ENCODE results near the gene SRF.

The SRF gene

GRCh38 chr6:43219119-43219518, 48.0 kb downstream of the SRF start:
- no peak for DNase-seq

GRCh38 chr6:43219814-43220213, 48.7 kb downstream of the SRF start:
- no peak for DNase-seq

- DNase-seq = no peak
Observed at GRCh38 chr6:43220439-43220951, 49.4 kb downstream of the SRF start.

GRCh38 chr6:43221046-43221972, 50.2 kb downstream of the SRF start:
- no peak for DNase-seq

GRCh38 chr6:43222418-43223059, 51.5 kb downstream of the SRF start:
- DNase-seq = no peak

- no peak for DNase-seq
Observed at GRCh38 chr6:43223175-43223574, 52.1 kb downstream of the SRF start.

- no peak for DNase-seq
Observed at GRCh38 chr6:43226192-43226851, 55.3 kb downstream of the SRF start.

GRCh38 chr6:43228951-43229802, 58.1 kb downstream of the SRF start, which contains the start of gene DNPH1:
Gene DNPH1, minus strand, starts transcription at chr6:43229481. Its CDS starts 25 bp downstream, at chr6:43229456.
- DNase-seq = peak; percentile 71

- no peak for DNase-seq
Observed at GRCh38 chr6:43229803-43230620, 58.9 kb downstream of the SRF start.

- DNase-seq = no peak
Observed at GRCh38 chr6:43231053-43231452, 60.0 kb downstream of the SRF start.
